ENCODE results near the gene CELF3. TPM values are rescaled to one million over a fixed set of nuclear protein-coding genes. Genes with fewer than 3 reads are reported as not detected.

Gene CELF3
- total RNA-seq, 4 donors from 2014 or later, result 0.22 to 0.93 (median 0.40) TPM; not detected in 1

- peak overlapping the region; percentile 52 to 58 for H3K4me3 ChIP-seq
- no peak for ATAC-seq
- peak overlapping the region; percentile 76 to 89 (median 84) for H3K27ac ChIP-seq
- peaks cover 19% of the 10 kb centered on the region for H3K27me3 ChIP-seq
- WGBS, 2 donors (ENCODE audit: low coverage in 1 of 2), result 0 to 18% methylated on average over 5 of the region's 5 CpGs
- peaks cover 0 to 60% (median 15%) of the 10 kb centered on the region in 3 donors for H3K4me1 ChIP-seq
- H3K36me3 ChIP-seq, result no peaks in the 10 kb centered on the region
- no peaks in the 10 kb centered on the region for H3K9me3 ChIP-seq
- TF ChIP-seq POLR2AphosphoS5 (IDR thresholded peaks at IDR 0.05) (no peak), EP300 (IDR thresholded peaks at IDR 0.05) (no peak), POLR2A (IDR thresholded peaks at IDR 0.05) (no peak), CTCF (IDR thresholded peaks at IDR 0.05) (no peak)
Measured at GRCh38 chr1:151720554-151720953, 4.0 kb upstream of the CELF3 start.

GRCh38 chr1:151720125-151720524 lies 3.5 kb upstream of the CELF3 start:
- H3K27ac ChIP-seq, result peak overlapping the region; percentile 76 to 89 (median 84)
- H3K27me3 ChIP-seq, result peaks cover 21% of the 10 kb centered on the region
- no peak for TF ChIP-seq POLR2A (IDR thresholded peaks at IDR 0.05)
- no peak for TF ChIP-seq POLR2AphosphoS5 (IDR thresholded peaks at IDR 0.05)
- no peak for TF ChIP-seq CTCF (IDR thresholded peaks at IDR 0.05)
- no peak for TF ChIP-seq EP300 (IDR thresholded peaks at IDR 0.05)
- H3K9me3 ChIP-seq, result no peaks in the 10 kb centered on the region
- no peaks in the 10 kb centered on the region for H3K36me3 ChIP-seq
- 27% methylated on average over 1 of the region's 1 CpG; no CpG with 5 or more reads in 1 of the 2 donors for WGBS, 2 donors (ENCODE audit: low coverage in 1 of 2)
- H3K4me3 ChIP-seq, result peak overlapping the region in 1 of 2 donors; percentile 58
- peaks cover 0 to 60% (median 15%) of the 10 kb centered on the region in 3 donors for H3K4me1 ChIP-seq
- no peak for ATAC-seq

GRCh38 chr1:151718666-151719065 lies 2.1 kb upstream of the CELF3 start:
- H3K4me3 ChIP-seq, result no peak overlapping the region
- 66 to 73% methylated on average over 3 of the region's 4 CpGs for WGBS, 2 donors (ENCODE audit: low coverage in 1 of 2)
- TF ChIP-seq EP300 (IDR thresholded peaks at IDR 0.05) (no peak), CTCF (IDR thresholded peaks at IDR 0.05) (no peak), POLR2AphosphoS5 (IDR thresholded peaks at IDR 0.05) (no peak)
- H3K9me3 ChIP-seq, result no peaks in the 10 kb centered on the region
- peak overlapping the region in 1 of 4 donors; percentile 16 for H3K27ac ChIP-seq
- ATAC-seq, result no peak
- H3K4me1 ChIP-seq, result peaks cover 0 to 60% (median 15%) of the 10 kb centered on the region in 3 donors
- no peaks in the 10 kb centered on the region for H3K36me3 ChIP-seq
- H3K27me3 ChIP-seq, result peaks cover 21% of the 10 kb centered on the region

GRCh38 chr1:151718011-151718431 lies 1.4 kb upstream of the CELF3 start:
- 17 to 23% methylated on average over 3 to 4 of the region's 4 CpGs for WGBS, 2 donors (ENCODE audit: low coverage in 1 of 2)
- no peak for TF ChIP-seq EP300 (IDR thresholded peaks at IDR 0.05)
- TF ChIP-seq POLR2A (IDR thresholded peaks at IDR 0.05), result no peak
- TF ChIP-seq POLR2AphosphoS5 (IDR thresholded peaks at IDR 0.05), result no peak
- no peak for TF ChIP-seq CTCF (IDR thresholded peaks at IDR 0.05)
- H3K4me1 ChIP-seq, result peaks cover 0 to 60% (median 15%) of the 10 kb centered on the region in 3 donors
- no peak overlapping the region for H3K4me3 ChIP-seq
- H3K27me3 ChIP-seq, result peaks cover 21% of the 10 kb centered on the region
- no peak for ATAC-seq
- peak overlapping the region in 2 of 4 donors; percentile 16 to 26 for H3K27ac ChIP-seq
- no peaks in the 10 kb centered on the region for H3K36me3 ChIP-seq
- no peaks in the 10 kb centered on the region for H3K9me3 ChIP-seq

GRCh38 chr1:151716405-151716762 lies 219 bp downstream of the CELF3 start:
- Histone ChIP-seq H3K9me3 (no peaks in the 10 kb centered on the region), H3K27ac (no peak overlapping the region), H3K4me1 (peaks cover 0 to 51% (median 9%) of the 10 kb centered on the region in 3 donors), H3K36me3 (no peaks in the 10 kb centered on the region), H3K27me3 (peaks cover 21% of the 10 kb centered on the region), H3K4me3 (peak overlapping the region in 1 of 2 donors; percentile 12)
- TF ChIP-seq EP300 (IDR thresholded peaks at IDR 0.05) (no peak), POLR2AphosphoS5 (IDR thresholded peaks at IDR 0.05) (no peak), POLR2A (IDR thresholded peaks at IDR 0.05) (no peak), CTCF (IDR thresholded peaks at IDR 0.05) (no peak)
- no peak for ATAC-seq
- WGBS, 2 donors (ENCODE audit: low coverage in 1 of 2), result 0% methylated on average over 2 of the region's 11 CpGs; no CpG with 5 or more reads in 1 of the 2 donors
